Activated T-helper 2 cell treated with anti-CD3 and anti-CD28 coated beads, Interferon-gamma antibody, Interleukin-2, Interleukin-4, amounts not matched to agents 10 μg/mL and 5 μg/mL and 100 μg/mL, durations not matched to agents 14 hours and 24 hours and 36 hours (primary cell): ENCODE measurements around the gene CFAP300. TPM values are rescaled to one million over a fixed set of nuclear protein-coding genes. Genes with fewer than 3 reads are reported as not detected.

Experiments
- DNase-seq: peaks from one replicate; pipeline ENCODE4 v3.0.0; 2021; ENCODE audit warnings: low spot score
- H3K27ac Mint-ChIP-seq: one replicate; pipeline ENCODE4 v1.8.0; 2021; ENCODE audit warnings: mixed read lengths
- H3K27me3 Mint-ChIP-seq: one replicate; pipeline ENCODE4 v1.8.0; 2021; ENCODE audit warnings: low read depth, mixed read lengths
- H3K36me3 Mint-ChIP-seq: one replicate; pipeline ENCODE4 v1.8.0; 2021; ENCODE audit warnings: low read depth, mixed read lengths
- H3K4me1 Mint-ChIP-seq: one replicate; pipeline ENCODE4 v1.8.0; 2021; ENCODE audit warnings: low read depth, mixed read lengths
- H3K4me3 Mint-ChIP-seq: one replicate; pipeline ENCODE4 v1.8.0; 2021; ENCODE audit warnings: low read depth, mild to moderate bottlenecking, moderate library complexity, mixed read lengths
- H3K9me3 Mint-ChIP-seq: one replicate; pipeline ENCODE4 v1.8.0; 2021; ENCODE audit warnings: mixed read lengths
- intact Hi-C: fragments of 100-400 bp; cut with micrococcal nuclease; formaldehyde crosslinking; loops from one replicate; pipeline ENCODE4 v1.15.1; 2023
- total RNA-seq: library from RNA; stranded (reverse); gene quantifications from 2 replicates; pipeline ENCODE4 v1.2.3, GENCODE V29; 2022

CFAP300 gene
- total RNA-seq, 1 donor from 2014 or later = not detected

DNA sequence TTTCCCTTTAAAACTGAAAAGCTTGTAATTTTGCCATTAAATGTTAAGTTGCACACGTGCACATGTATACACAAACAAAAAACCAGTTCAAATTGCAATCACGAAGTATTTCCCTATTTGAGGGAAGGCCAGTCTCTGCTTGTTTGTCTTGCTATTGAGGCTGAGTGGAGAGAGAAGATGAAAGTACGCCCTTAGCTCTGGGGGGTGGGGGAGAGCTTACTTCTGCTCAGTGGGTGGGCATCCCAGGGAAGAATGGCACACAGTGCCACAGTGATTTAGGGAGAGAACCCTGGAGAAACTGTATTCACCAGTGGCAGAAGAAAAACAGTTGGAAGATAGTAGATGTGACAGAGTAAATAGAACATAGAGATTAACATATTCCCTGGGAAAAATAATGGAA, 71.7 kb downstream of the CFAP300 start:
- no peak overlapping the region for H3K27ac Mint-ChIP-seq
- no peaks in the 10 kb centered on the region for H3K4me1 Mint-ChIP-seq
- no peaks in the 10 kb centered on the region for H3K9me3 Mint-ChIP-seq
- no peak for DNase-seq
- intact Hi-C loops = loop anchor here (10.0 kb wide), 1 partner anchor 906 kb away; no protein-coding TSS in a partner anchor
- H3K27me3 Mint-ChIP-seq = peaks cover 32% of the 10 kb centered on the region
- H3K4me3 Mint-ChIP-seq = no peak overlapping the region
- no peaks in the 10 kb centered on the region for H3K36me3 Mint-ChIP-seq

DNA sequence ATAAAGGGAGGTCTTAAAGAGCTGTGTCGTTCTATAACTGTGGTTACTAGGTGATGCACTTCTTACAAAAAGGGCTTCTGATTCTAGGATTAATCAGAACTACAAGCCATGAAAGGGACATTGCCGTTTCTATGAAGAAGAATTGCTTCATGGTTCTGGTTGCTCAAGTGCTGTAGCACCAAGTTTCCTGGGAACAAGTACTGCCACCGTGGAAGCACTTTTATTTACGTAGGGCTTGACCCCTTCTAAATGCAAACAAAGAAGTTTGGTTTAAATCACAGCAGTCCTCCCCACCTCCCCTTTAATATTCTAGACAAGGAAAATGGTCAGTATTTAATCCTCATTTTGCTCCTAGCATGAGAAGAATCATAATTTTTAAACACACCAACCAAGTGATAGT, 72.8 kb downstream of the CFAP300 start:
- H3K4me1 Mint-ChIP-seq = no peaks in the 10 kb centered on the region
- H3K27me3 Mint-ChIP-seq = peaks cover 26% of the 10 kb centered on the region
- intact Hi-C loops = loop anchor here (10.0 kb wide), 1 partner anchor 905 kb away; no protein-coding TSS in a partner anchor
- H3K4me3 Mint-ChIP-seq = no peak overlapping the region
- no peaks in the 10 kb centered on the region for H3K9me3 Mint-ChIP-seq
- DNase-seq = no peak
- no peaks in the 10 kb centered on the region for H3K36me3 Mint-ChIP-seq
- no peak overlapping the region for H3K27ac Mint-ChIP-seq

DNA sequence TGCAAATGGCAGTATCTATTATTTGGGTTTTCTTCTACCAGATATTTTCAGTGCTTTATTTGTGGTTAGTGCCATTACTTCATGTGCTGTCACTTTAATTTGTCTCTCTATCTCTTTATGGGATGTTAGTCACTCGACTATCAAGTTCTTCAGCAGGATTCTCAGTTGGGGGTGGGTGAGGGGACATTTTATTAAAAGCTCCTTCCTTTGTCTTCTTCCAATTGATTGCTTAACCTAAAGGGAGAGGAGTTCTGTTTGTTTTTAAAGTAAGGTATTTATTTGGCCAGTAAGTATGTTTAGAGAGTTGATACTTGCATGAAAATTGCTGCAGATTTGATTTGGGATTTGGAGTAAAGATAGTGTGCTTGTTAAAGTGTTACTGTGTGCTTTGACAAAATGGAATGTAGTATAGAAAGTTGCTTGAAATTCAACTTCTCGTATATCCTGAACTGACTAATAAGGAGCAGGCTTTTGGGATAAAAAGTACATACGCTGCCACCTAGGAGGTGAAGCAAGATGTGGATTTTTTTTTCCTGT, 73.3 kb downstream of the CFAP300 start:
- Mint-ChIP-seq H3K4me1 (no peaks in the 10 kb centered on the region), H3K27me3 (peaks cover 22% of the 10 kb centered on the region), H3K9me3 (no peaks in the 10 kb centered on the region), H3K4me3 (no peak overlapping the region), H3K27ac (no peak overlapping the region), H3K36me3 (no peaks in the 10 kb centered on the region)
- intact Hi-C loops = no loop called here
- no peak for DNase-seq

GRCh38 chr11:102121329-102121728, 74.1 kb downstream of the CFAP300 start:
- intact Hi-C loops = no loop called here
- Mint-ChIP-seq H3K36me3 (no peaks in the 10 kb centered on the region), H3K4me3 (no peak overlapping the region), H3K27me3 (peaks cover 14% of the 10 kb centered on the region), H3K27ac (no peak overlapping the region), H3K9me3 (no peaks in the 10 kb centered on the region), H3K4me1 (no peaks in the 10 kb centered on the region)
- DNase-seq = no peak

Other genes with a start within 250 kb of the CFAP300 start
- gene CEP126, start 132.4 kb upstream of the CFAP300 start, total RNA-seq = 0.67 and 1.1 TPM in 2 replicates
- gene ANGPTL5, start 130.9 kb upstream of the CFAP300 start, total RNA-seq = not detected in 2 replicates
- not detected in 2 replicates for gene YAP1, start 63.0 kb downstream of the CFAP300 start, total RNA-seq